ENCODE data around the gene TBC1D7. TPM values are rescaled to one million over a fixed set of nuclear protein-coding genes. Genes with fewer than 3 reads are reported as not detected.

The TBC1D7 gene
- total RNA-seq, 6 donors from 2014 or later: 8.1 to 32.5 (median 14.3) TPM

- DNase-seq (no peak), ATAC-seq (ENCODE audit: low FRiP score in 2 of 2) (peak in 1 of 2 donors; percentile 7)
- Histone ChIP-seq H3K4me1 (peaks cover 16 to 26% (median 20%) of the 10 kb centered on the region in 4 donors), H3K36me3 (peaks cover 0 to 46% (median 13%) of the 10 kb centered on the region in 4 donors), H3K4me3 (no peak overlapping the region), H3K27me3 (no peaks in the 10 kb centered on the region), H3K9me3 (no peaks in the 10 kb centered on the region), H3K27ac (peak overlapping the region; percentile 72 to 86 (median 77))
- TF ChIP-seq POLR2AphosphoS5 (IDR thresholded peaks at IDR 0.05) (no peak), EP300 (IDR thresholded peaks at IDR 0.05) (no peak), CTCF (IDR thresholded peaks at IDR 0.05) (no peak), POLR2A (IDR thresholded peaks at IDR 0.05) (no peak)
- WGBS, 2 donors: 74 to 79% methylated on average over 7 of the region's 7 CpGs
These were observed 26.0 kb downstream of the TBC1D7 start for GRCh38 chr6:13302291-13302690.

- H3K9me3 ChIP-seq: no peaks in the 10 kb centered on the region
- H3K27me3 ChIP-seq: no peaks in the 10 kb centered on the region
- DNase-seq (no peak), ATAC-seq (ENCODE audit: low FRiP score in 2 of 2) (no peak)
- WGBS, 2 donors: 72 to 89% methylated on average over 9 of the region's 9 CpGs
- H3K27ac ChIP-seq: peak overlapping the region in 1 of 4 donors; percentile 8
- H3K4me3 ChIP-seq: no peak overlapping the region
- peaks cover 16 to 26% (median 20%) of the 10 kb centered on the region in 4 donors for H3K4me1 ChIP-seq
- H3K36me3 ChIP-seq: peaks cover 0 to 37% (median 11%) of the 10 kb centered on the region in 4 donors
- no peak for TF ChIP-seq POLR2A (IDR thresholded peaks at IDR 0.05)
- TF ChIP-seq POLR2AphosphoS5 (IDR thresholded peaks at IDR 0.05): no peak
- TF ChIP-seq EP300 (IDR thresholded peaks at IDR 0.05): no peak
- TF ChIP-seq CTCF (IDR thresholded peaks at IDR 0.05): no peak
These were observed 27.4 kb downstream of the TBC1D7 start for GRCh38 chr6:13300643-13301590.

- TF ChIP-seq POLR2A (IDR thresholded peaks at IDR 0.05) (no peak), POLR2AphosphoS5 (IDR thresholded peaks at IDR 0.05) (no peak), EP300 (IDR thresholded peaks at IDR 0.05) (no peak)
- H3K36me3 ChIP-seq: peaks cover 0 to 41% (median 15%) of the 10 kb centered on the region in 4 donors
- no peak for DNase-seq
- 78 to 94% methylated on average over 6 of the region's 6 CpGs for WGBS, 2 donors
- H3K4me1 ChIP-seq: peaks cover 16 to 26% (median 20%) of the 10 kb centered on the region in 4 donors
- no peaks in the 10 kb centered on the region for H3K27me3 ChIP-seq
- ATAC-seq (ENCODE audit: low FRiP score in 2 of 2): no peak
- H3K27ac ChIP-seq: no peak overlapping the region
- no peak overlapping the region for H3K4me3 ChIP-seq
- no peaks in the 10 kb centered on the region for H3K9me3 ChIP-seq
These were observed 28.4 kb downstream of the TBC1D7 start for GRCh38 chr6:13299918-13300317.

- peaks cover 0 to 40% (median 16%) of the 10 kb centered on the region in 4 donors for H3K36me3 ChIP-seq
- TF ChIP-seq POLR2AphosphoS5 (IDR thresholded peaks at IDR 0.05) (no peak), CTCF (IDR thresholded peaks at IDR 0.05) (no peak), EP300 (IDR thresholded peaks at IDR 0.05) (no peak)
- no peak overlapping the region for H3K4me3 ChIP-seq
- no peak overlapping the region for H3K27ac ChIP-seq
- WGBS, 2 donors: 93 to 97% methylated on average over 11 of the region's 11 CpGs
- DNase-seq: no peak
- peaks cover 16 to 24% (median 20%) of the 10 kb centered on the region in 4 donors for H3K4me1 ChIP-seq
- ATAC-seq (ENCODE audit: low FRiP score in 2 of 2): no peak
- H3K27me3 ChIP-seq: no peaks in the 10 kb centered on the region
- H3K9me3 ChIP-seq: no peaks in the 10 kb centered on the region
These were observed 28.9 kb downstream of the TBC1D7 start for GRCh38 chr6:13299403-13299821.

GRCh38 chr6:13298446-13298845 is 29.9 kb downstream of the TBC1D7 start:
- H3K9me3 ChIP-seq: no peaks in the 10 kb centered on the region
- peaks cover 7 to 14% (median 11%) of the 10 kb centered on the region in 4 donors for H3K4me1 ChIP-seq
- no peak overlapping the region for H3K27ac ChIP-seq
- 73 to 92% methylated on average over 3 of the region's 3 CpGs for WGBS, 2 donors
- peaks cover 0 to 48% (median 22%) of the 10 kb centered on the region in 4 donors for H3K36me3 ChIP-seq
- H3K27me3 ChIP-seq: no peaks in the 10 kb centered on the region
- H3K4me3 ChIP-seq: no peak overlapping the region
- TF ChIP-seq EP300 (IDR thresholded peaks at IDR 0.05) (no peak), POLR2A (IDR thresholded peaks at IDR 0.05) (no peak), CTCF (IDR thresholded peaks at IDR 0.05) (no peak), POLR2AphosphoS5 (IDR thresholded peaks at IDR 0.05) (no peak)
- no peak for ATAC-seq (ENCODE audit: low FRiP score in 2 of 2)
- DNase-seq: no peak

Measured in upper lobe of left lung (tissue), 6 donors.